IgD-negative memory B cell (primary cell): ENCODE results near the gene DPCD. TPM values are rescaled to one million over a fixed set of nuclear protein-coding genes. Genes with fewer than 3 reads are reported as not detected.

Experiments
- H3K27ac Mint-ChIP-seq, 3 donors: one replicate each; pipeline ENCODE4 v1.8.0; 2020 to 2022; ENCODE audit warnings: mild to moderate bottlenecking in 3 of 3, mixed read lengths in 3 of 3, moderate library complexity in 1 of 3
- H3K27me3 Mint-ChIP-seq: one replicate; pipeline ENCODE4 v1.8.0; 2021; ENCODE audit warnings: mixed read lengths
- H3K36me3 Mint-ChIP-seq: one replicate; pipeline ENCODE4 v1.8.0; 2020; ENCODE audit warnings: mild to moderate bottlenecking, mixed read lengths
- H3K4me1 Mint-ChIP-seq, 3 donors: one replicate each; pipeline ENCODE4 v1.8.0; 2020 to 2022; ENCODE audit warnings: mixed read lengths in 3 of 3, mild to moderate bottlenecking in 1 of 3
- H3K4me3 Mint-ChIP-seq, 4 donors: one replicate each; pipeline ENCODE4 v1.8.0; 2020 to 2022; ENCODE audit warnings: mild to moderate bottlenecking in 4 of 4, mixed read lengths in 4 of 4, moderate library complexity in 3 of 4
- H3K9me3 Mint-ChIP-seq, 3 donors: one replicate each; pipeline ENCODE4 v1.8.0; 2020 to 2021; ENCODE audit warnings: mixed read lengths in 3 of 3, mild to moderate bottlenecking in 1 of 3
- polyA plus RNA-seq: library from polyadenylated mRNA; unstranded; fragments of 300-500 nt; fragmentation: Illumina TruSeq; gene quantifications from one replicate; pipeline ENCODE4 v1.2.3, GENCODE V29; 2021

The DPCD gene
- polyA plus RNA-seq, 1 donor from 2014 or later: 2.2 TPM

GRCh38 chr10:101643546-101643945 is 55.4 kb downstream of the DPCD start:
- no peaks in the 10 kb centered on the region for H3K27me3 Mint-ChIP-seq
- peaks cover 2% of the 10 kb centered on the region for H3K36me3 Mint-ChIP-seq
- no peak overlapping the region for H3K27ac Mint-ChIP-seq
- H3K4me3 Mint-ChIP-seq: no peak overlapping the region
- no peaks in the 10 kb centered on the region for H3K9me3 Mint-ChIP-seq
- peaks cover 0 to 6% (median 0%) of the 10 kb centered on the region in 3 donors for H3K4me1 Mint-ChIP-seq

- Mint-ChIP-seq H3K36me3 (peaks cover 2% of the 10 kb centered on the region), H3K4me1 (peaks cover 0 to 6% (median 2%) of the 10 kb centered on the region in 3 donors), H3K27ac (no peak overlapping the region), H3K9me3 (no peaks in the 10 kb centered on the region), H3K4me3 (no peak overlapping the region), H3K27me3 (no peaks in the 10 kb centered on the region)
These were observed 55.9 kb downstream of the DPCD start for GRCh38 chr10:101644002-101644401.

DNA sequence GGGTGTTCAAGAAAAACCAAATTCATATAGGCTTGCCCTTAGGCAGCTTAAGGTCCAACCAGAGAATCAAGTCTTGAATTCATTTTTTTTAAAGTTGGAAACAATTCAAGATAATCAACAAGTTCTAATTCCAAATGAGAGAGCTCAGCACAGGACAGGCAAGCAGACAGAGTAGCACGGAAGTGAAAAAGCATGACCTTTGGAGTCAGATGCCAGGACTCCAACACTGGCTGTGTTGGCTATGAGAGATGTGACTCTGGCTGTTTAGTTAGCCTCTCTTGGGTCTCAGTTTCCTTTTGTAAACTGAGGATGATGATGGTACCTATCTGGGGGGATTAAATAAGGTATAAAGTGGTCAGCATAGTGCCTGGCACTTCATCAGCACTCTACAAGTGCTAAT is 57.5 kb downstream of the DPCD start:
- H3K27ac Mint-ChIP-seq: no peak overlapping the region
- H3K4me3 Mint-ChIP-seq: no peak overlapping the region
- H3K36me3 Mint-ChIP-seq: no peaks in the 10 kb centered on the region
- no peaks in the 10 kb centered on the region for H3K9me3 Mint-ChIP-seq
- H3K4me1 Mint-ChIP-seq: peaks cover 0 to 4% (median 3%) of the 10 kb centered on the region in 3 donors
- H3K27me3 Mint-ChIP-seq: no peaks in the 10 kb centered on the region

DNA sequence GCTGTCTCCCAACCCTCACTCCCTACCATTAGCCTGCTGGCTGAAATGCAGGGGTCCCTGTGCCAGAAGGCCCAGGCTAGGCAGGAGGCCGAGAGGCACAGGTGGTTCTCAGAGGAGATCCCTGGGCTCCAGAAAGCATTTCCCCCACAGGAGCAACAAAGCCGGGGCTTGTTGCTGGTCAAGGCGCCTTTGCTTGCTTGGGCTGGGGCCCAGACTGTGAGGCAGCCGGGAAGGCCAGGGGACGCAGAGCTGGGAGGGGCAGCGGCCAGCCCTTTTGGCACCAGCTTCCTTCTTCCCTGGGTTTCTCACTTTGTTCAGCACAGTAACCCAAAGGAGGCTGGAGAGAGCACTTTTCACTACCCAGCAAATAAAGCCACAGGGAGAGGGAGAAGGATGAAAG is 58.2 kb downstream of the DPCD start:
- Mint-ChIP-seq H3K4me3 (no peak overlapping the region), H3K4me1 (peaks cover 0 to 3% (median 3%) of the 10 kb centered on the region in 3 donors), H3K36me3 (no peaks in the 10 kb centered on the region), H3K27me3 (no peaks in the 10 kb centered on the region), H3K27ac (no peak overlapping the region), H3K9me3 (no peaks in the 10 kb centered on the region)

GRCh38 chr10:101647255-101647654 is 59.1 kb downstream of the DPCD start:
- Mint-ChIP-seq H3K9me3 (no peaks in the 10 kb centered on the region), H3K27me3 (no peaks in the 10 kb centered on the region), H3K4me1 (peaks cover 0 to 3% (median 0%) of the 10 kb centered on the region in 3 donors), H3K4me3 (no peak overlapping the region), H3K36me3 (no peaks in the 10 kb centered on the region), H3K27ac (no peak overlapping the region)

DNA sequence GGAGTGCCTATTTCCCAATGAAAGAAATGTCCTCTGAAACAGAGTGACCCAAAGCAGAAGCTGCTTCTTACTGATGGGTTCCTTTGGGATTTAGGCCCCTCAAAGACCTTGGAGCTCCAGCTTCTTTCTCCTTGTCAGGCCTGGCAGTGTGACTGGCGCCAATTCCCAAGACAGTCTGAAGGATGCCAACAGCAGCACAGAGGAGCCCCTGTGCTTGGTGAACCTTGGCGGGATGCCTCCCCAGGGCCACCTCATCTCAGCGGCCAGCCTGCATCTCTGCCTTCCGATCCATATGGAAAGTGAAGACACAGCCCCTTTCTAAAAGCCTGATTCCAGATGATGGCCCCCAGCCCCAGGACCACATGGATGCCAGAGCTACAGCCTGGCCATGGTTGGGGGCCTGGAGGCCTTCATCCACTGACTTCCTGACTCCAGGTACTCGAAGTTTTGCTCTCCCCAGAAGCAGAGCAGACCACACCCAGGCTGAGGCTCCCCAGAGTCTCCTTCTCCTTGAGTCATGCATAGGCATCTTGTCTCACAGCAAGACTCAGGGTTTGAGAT is 61.5 kb downstream of the DPCD start:
- H3K4me1 Mint-ChIP-seq: peaks cover 0 to 3% (median 0%) of the 10 kb centered on the region in 3 donors
- no peaks in the 10 kb centered on the region for H3K9me3 Mint-ChIP-seq
- H3K27ac Mint-ChIP-seq: peak overlapping the region in 1 of 3 donors; percentile 76
- no peak overlapping the region for H3K4me3 Mint-ChIP-seq
- no peaks in the 10 kb centered on the region for H3K36me3 Mint-ChIP-seq
- H3K27me3 Mint-ChIP-seq: no peaks in the 10 kb centered on the region

GRCh38 chr10:101650863-101651262 is 62.7 kb downstream of the DPCD start:
- Mint-ChIP-seq H3K4me3 (no peak overlapping the region), H3K4me1 (peaks cover 0 to 3% (median 0%) of the 10 kb centered on the region in 3 donors), H3K36me3 (no peaks in the 10 kb centered on the region), H3K27ac (no peak overlapping the region), H3K9me3 (no peaks in the 10 kb centered on the region), H3K27me3 (no peaks in the 10 kb centered on the region)

DNA sequence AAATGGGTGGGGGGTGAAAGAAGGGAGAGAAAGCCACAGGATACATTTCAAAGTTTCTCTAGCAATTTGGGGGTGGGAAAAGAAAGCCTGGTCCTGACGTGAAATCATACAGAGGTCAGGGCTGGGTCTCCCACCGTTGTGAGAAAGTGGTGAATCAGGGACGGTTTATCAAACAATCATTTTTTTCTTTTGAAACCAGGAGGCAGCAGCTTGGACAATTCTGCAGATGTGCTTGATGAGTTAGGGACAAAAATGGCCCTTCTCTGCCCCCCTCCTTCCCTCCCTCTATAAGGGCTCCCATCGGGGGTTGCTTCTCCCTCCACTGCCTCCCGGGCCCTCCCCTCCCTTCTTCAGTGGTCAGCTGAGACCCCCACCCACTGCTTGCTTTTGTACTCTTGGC is 63.2 kb downstream of the DPCD start:
- Mint-ChIP-seq H3K36me3 (peaks cover 3% of the 10 kb centered on the region), H3K4me1 (peaks cover 0 to 3% (median 0%) of the 10 kb centered on the region in 3 donors), H3K9me3 (no peaks in the 10 kb centered on the region), H3K27me3 (no peaks in the 10 kb centered on the region), H3K4me3 (no peak overlapping the region), H3K27ac (peak overlapping the region in 1 of 3 donors; percentile 77)

- Mint-ChIP-seq H3K9me3 (no peaks in the 10 kb centered on the region), H3K27me3 (no peaks in the 10 kb centered on the region), H3K27ac (no peak overlapping the region), H3K4me1 (peaks cover 0 to 6% (median 0%) of the 10 kb centered on the region in 3 donors), H3K36me3 (peaks cover 11% of the 10 kb centered on the region), H3K4me3 (no peak overlapping the region)
These were observed 65.4 kb downstream of the DPCD start for GRCh38 chr10:101653536-101653935.

DNA sequence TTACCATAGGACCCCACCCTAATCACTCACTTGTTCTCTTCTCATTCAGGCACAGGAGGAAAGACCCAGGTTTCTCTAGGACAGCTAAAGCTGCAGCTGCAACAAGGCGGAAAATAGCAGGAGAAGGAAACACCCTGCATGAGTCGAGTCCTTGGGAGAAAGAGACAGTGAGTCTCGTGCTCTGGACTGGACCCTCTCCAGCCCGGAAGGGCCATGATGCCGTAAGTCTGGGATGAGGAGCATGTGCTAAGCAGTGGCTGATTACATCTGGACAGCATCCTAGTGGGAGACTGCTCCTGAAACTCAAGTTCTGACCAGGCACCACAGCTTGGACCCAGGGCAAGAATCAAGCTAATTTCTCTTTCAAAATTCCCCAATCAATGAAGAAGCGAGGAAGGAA is 67.4 kb downstream of the DPCD start:
- Mint-ChIP-seq H3K27ac (no peak overlapping the region), H3K27me3 (no peaks in the 10 kb centered on the region), H3K36me3 (peaks cover 14% of the 10 kb centered on the region), H3K4me3 (no peak overlapping the region), H3K4me1 (peaks cover 0 to 4% (median 0%) of the 10 kb centered on the region in 3 donors), H3K9me3 (no peaks in the 10 kb centered on the region)

GRCh38 chr10:101656890-101657289 is 68.8 kb downstream of the DPCD start:
- H3K4me1 Mint-ChIP-seq: peaks cover 0 to 4% (median 0%) of the 10 kb centered on the region in 3 donors
- H3K27ac Mint-ChIP-seq: peak overlapping the region in 1 of 3 donors; percentile 53
- H3K4me3 Mint-ChIP-seq: no peak overlapping the region
- no peaks in the 10 kb centered on the region for H3K9me3 Mint-ChIP-seq
- H3K27me3 Mint-ChIP-seq: no peaks in the 10 kb centered on the region
- peaks cover 15% of the 10 kb centered on the region for H3K36me3 Mint-ChIP-seq

GRCh38 chr10:101658975-101659374 is 70.9 kb downstream of the DPCD start:
- no peaks in the 10 kb centered on the region for H3K9me3 Mint-ChIP-seq
- peaks cover 0 to 4% (median 0%) of the 10 kb centered on the region in 3 donors for H3K4me1 Mint-ChIP-seq
- H3K4me3 Mint-ChIP-seq: no peak overlapping the region
- peaks cover 18% of the 10 kb centered on the region for H3K36me3 Mint-ChIP-seq
- no peak overlapping the region for H3K27ac Mint-ChIP-seq
- H3K27me3 Mint-ChIP-seq: no peaks in the 10 kb centered on the region

Other genes with a start within 250 kb of the DPCD start
- 8.3 TPM for gene BTRC, start 234.2 kb upstream of the DPCD start, polyA plus RNA-seq
- gene POLL, start 64 bp upstream of the DPCD start, polyA plus RNA-seq: 16.5 TPM
- gene FBXW4, start 106.8 kb downstream of the DPCD start, polyA plus RNA-seq: 9.9 TPM
- gene FGF8, start 187.8 kb downstream of the DPCD start, polyA plus RNA-seq: not detected
- 2.9 TPM for gene NPM3, start 195.1 kb downstream of the DPCD start, polyA plus RNA-seq
- gene OGA, start 230.1 kb downstream of the DPCD start, polyA plus RNA-seq: 47.8 TPM